PC-9 (cell line): ENCODE data around the gene KDM6A. TPM values are rescaled to one million over a fixed set of nuclear protein-coding genes. Genes with fewer than 3 reads are reported as not detected.
"Not testable (repeated sequence)": the region's sequence is repeated elsewhere in the genome, so short reads cannot be mapped to it uniquely, and the experiment has no call there.

Experiments used
- BruUV-seq: library from RNA; stranded (reverse); fragments of 400-500 nt; replicated peaks from 2 replicates; lab custom pipeline; 2021; lab: Mats Ljungman, UMichigan
- CTCF ChIA-PET: fragments of 300-600 bp; sonication (Branson Sonifier 250); formaldehyde crosslinking; loops from one replicate; lab custom pipeline; 2022; ENCODE audit warnings: antibody characterized with exemption; lab: Charles Lee
- POLR2A ChIA-PET: fragments of 300-600 bp; sonication (Branson Sonifier 250); formaldehyde crosslinking; loops from one replicate; lab custom pipeline; 2022; ENCODE audit warnings: antibody characterized with exemption; ENCODE audit not compliant: unreplicated experiment; lab: Charles Lee
- DNase-seq, 2 experiments: peaks; one replicate each; pipeline versions ENCODE4 v3.0.0 to v3.0.0-alpha.2; 2015 to 2022; ENCODE audit warnings: mixed read lengths in 1 of 2
- H2AFZ ChIP-seq: fragments of 200-600 bp; sonication (generic); 2 replicates; pipeline ENCODE4 v1.8.1; 2017; ENCODE audit warnings: antibody characterized with exemption
- H3F3A ChIP-seq: fragments of 200-600 bp; sonication (generic); 2 replicates; pipeline ENCODE4 v1.8.1; 2017; ENCODE audit warnings: antibody characterized with exemption, mild to moderate bottlenecking, low read depth; ENCODE audit not compliant: insufficient read depth
- H3K27ac ChIP-seq: fragments of 200-600 bp; sonication (generic); 2 replicates; pipeline ENCODE4 v1.6.1; 2016; ENCODE audit warnings: mixed run types
- H3K27me3 ChIP-seq: fragments of 200-600 bp; sonication (generic); 2 replicates; pipeline ENCODE4 v1.6.1; 2016; ENCODE audit warnings: low read depth, mixed run types; ENCODE audit not compliant: insufficient read depth
- H3K36me3 ChIP-seq: fragments of 200-600 bp; sonication (generic); 2 replicates; pipeline ENCODE4 v1.6.1; 2016; ENCODE audit warnings: low read depth, mixed run types
- H3K4me1 ChIP-seq: fragments of 200-600 bp; sonication (generic); replicated peaks from 2 replicates; pipeline ENCODE4 v1.6.1; 2016; ENCODE audit warnings: mixed run types; ENCODE audit not compliant: insufficient read depth
- H3K4me2 ChIP-seq: fragments of 200-600 bp; sonication (generic); 2 replicates; pipeline ENCODE4 v1.6.1; 2017; ENCODE audit warnings: mixed run types
- H3K4me3 ChIP-seq: fragments of 200-600 bp; sonication (generic); 2 replicates; pipeline ENCODE4 v1.6.1; 2016; ENCODE audit warnings: mixed run types
- H3K79me2 ChIP-seq: fragments of 200-600 bp; sonication (generic); 2 replicates; pipeline ENCODE4 v1.6.1; 2017; ENCODE audit warnings: low read depth, mixed run types
- H3K9me2 ChIP-seq: fragments of 200-600 bp; sonication (generic); 2 replicates; pipeline ENCODE4 v1.8.1; 2017; ENCODE audit warnings: mild to moderate bottlenecking; ENCODE audit not compliant: insufficient read depth
- H3K9me3 ChIP-seq: fragments of 200-600 bp; sonication (generic); 2 replicates; pipeline ENCODE4 v1.8.1; 2016; ENCODE audit warnings: low read depth; ENCODE audit not compliant: insufficient read depth
- H4K20me1 ChIP-seq: fragments of 200-600 bp; sonication (generic); 2 replicates; pipeline ENCODE4 v1.8.1; 2017; ENCODE audit not compliant: insufficient read depth
- EZH2 ChIP-seq: fragments of 200-600 bp; sonication (generic); IDR thresholded peaks from 2 replicates; pipeline ENCODE4 v1.8.0; 2017; ENCODE audit warnings: antibody characterized with exemption, low read depth
- intact Hi-C: fragments of 100-400 bp; cut with micrococcal nuclease; formaldehyde crosslinking; loops from one replicate; pipeline ENCODE4 v1.10.0; 2022; ENCODE audit not compliant: unreplicated experiment
- total RNA-seq: library from RNA; stranded (reverse); gene quantifications from 2 replicates; pipeline ENCODE4 v1.2.3, GENCODE V29; 2021
- TF ChIP-seq, protein P1 (sequence below): fragments of 200-600 bp; sonication (generic); conservative IDR thresholded peaks from 2 replicates; pipeline ENCODE4 v1.6.1; 2017; ENCODE audit warnings: mixed run types, antibody characterized with exemption, mild to moderate bottlenecking, moderate library complexity

Gene KDM6A
- total RNA-seq, 1 experiment from 2014 or later, result 20.5 TPM

DNA sequence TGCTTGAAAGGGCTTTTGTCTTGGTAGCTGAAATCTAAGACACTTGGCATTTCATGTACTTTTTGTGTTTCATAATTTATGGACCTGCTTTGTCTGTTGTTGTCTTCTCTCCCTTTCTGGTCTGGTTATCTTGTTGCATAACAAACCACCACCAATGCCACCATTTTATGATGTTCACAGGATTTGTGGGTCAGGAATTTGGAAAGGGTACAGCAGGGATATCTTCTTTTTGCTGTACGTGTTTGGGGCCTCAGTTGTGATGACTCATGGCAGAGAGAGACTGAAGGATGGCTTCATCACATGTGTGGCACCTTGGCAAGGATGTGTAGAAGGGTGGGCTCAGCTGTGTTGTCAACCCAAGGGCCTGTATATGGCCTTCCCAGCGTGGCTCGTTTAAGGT, 35.2 kb downstream of the KDM6A start:
- H3K79me2 ChIP-seq, result peaks cover 54% of the 10 kb centered on the region
- H3K9me2 ChIP-seq, result no peaks in the 10 kb centered on the region
- H3K27ac ChIP-seq, result no peak overlapping the region
- H2AFZ ChIP-seq, result no peak overlapping the region
- ChIA-PET POLR2A (no interaction called here), CTCF (interaction anchor here (0.5 kb wide), 1 partner anchor 893 kb away, joined by 6 read pairs; no protein-coding TSS in a partner anchor)
- no peak overlapping the region for H3K4me2 ChIP-seq
- no peak for DNase-seq
- intact Hi-C loops, result no loop called here
- BruUV-seq, result no TSS peak
- H4K20me1 ChIP-seq, result no peaks in the 10 kb centered on the region
- H3K4me3 ChIP-seq, result no peak overlapping the region
- no peaks in the 10 kb centered on the region for H3K36me3 ChIP-seq
- no peak for TF ChIP-seq EZH2
- TF ChIP-seq, protein P1, sequence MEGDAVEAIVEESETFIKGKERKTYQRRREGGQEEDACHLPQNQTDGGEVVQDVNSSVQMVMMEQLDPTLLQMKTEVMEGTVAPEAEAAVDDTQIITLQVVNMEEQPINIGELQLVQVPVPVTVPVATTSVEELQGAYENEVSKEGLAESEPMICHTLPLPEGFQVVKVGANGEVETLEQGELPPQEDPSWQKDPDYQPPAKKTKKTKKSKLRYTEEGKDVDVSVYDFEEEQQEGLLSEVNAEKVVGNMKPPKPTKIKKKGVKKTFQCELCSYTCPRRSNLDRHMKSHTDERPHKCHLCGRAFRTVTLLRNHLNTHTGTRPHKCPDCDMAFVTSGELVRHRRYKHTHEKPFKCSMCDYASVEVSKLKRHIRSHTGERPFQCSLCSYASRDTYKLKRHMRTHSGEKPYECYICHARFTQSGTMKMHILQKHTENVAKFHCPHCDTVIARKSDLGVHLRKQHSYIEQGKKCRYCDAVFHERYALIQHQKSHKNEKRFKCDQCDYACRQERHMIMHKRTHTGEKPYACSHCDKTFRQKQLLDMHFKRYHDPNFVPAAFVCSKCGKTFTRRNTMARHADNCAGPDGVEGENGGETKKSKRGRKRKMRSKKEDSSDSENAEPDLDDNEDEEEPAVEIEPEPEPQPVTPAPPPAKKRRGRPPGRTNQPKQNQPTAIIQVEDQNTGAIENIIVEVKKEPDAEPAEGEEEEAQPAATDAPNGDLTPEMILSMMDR, result no peak
- H3K27me3 ChIP-seq, result no peaks in the 10 kb centered on the region
- H3K9me3 ChIP-seq, result no peaks in the 10 kb centered on the region
- no peaks in the 10 kb centered on the region for H3K4me1 ChIP-seq
- H3F3A ChIP-seq, result no peaks in the 10 kb centered on the region

- CTCF ChIA-PET, result interaction anchor here (0.5 kb wide), 1 partner anchor 892 kb away, joined by 6 read pairs; no protein-coding TSS in a partner anchor
- BruUV-seq, result no TSS peak
- H3K4me3 ChIP-seq, result no peak overlapping the region
Observed at GRCh38 chrX:44908827-44909226, 35.8 kb downstream of the KDM6A start.

DNA sequence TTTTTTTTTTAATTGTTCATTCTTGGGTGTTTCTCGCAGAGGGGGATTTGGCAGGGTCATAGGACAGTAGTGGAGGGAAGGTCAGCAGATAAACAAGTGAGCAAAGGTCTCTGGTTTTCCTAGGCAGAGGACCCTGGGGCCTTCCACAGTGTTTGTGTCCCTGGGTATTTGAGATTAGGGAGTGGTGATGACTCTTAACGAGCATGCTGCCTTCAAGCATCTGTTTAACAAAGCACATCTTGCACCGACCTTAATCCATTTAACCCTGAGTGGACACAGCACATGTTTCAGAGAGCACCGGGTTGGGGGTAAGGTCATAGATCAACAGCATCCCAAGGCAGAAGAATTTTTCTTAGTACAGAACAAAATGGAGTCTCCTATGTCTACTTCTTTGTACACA, 37.5 kb downstream of the KDM6A start:
- CTCF ChIA-PET, H3K4me1 ChIP-seq, BruUV-seq, H4K20me1 ChIP-seq, H2AFZ ChIP-seq, H3K4me3 ChIP-seq, H3K36me3 ChIP-seq, H3K27ac ChIP-seq, H3K4me2 ChIP-seq, H3F3A ChIP-seq, H3K9me3 ChIP-seq, DNase-seq, intact Hi-C loops, H3K9me2 ChIP-seq, H3K27me3 ChIP-seq, POLR2A ChIA-PET: not testable (repeated sequence)
- H3K79me2 ChIP-seq, result peaks cover 34% of the 10 kb centered on the region

More at GRCh38 chrX:44908827-44909226, 35.8 kb downstream of the KDM6A start:
- no peak overlapping the region for H2AFZ ChIP-seq
- intact Hi-C loops, result no loop called here
- no peaks in the 10 kb centered on the region for H3K36me3 ChIP-seq
- H3K27ac ChIP-seq, result no peak overlapping the region
- no peak overlapping the region for H3K4me2 ChIP-seq
- TF ChIP-seq, protein P1, result no peak
- TF ChIP-seq EZH2, result no peak
- no peaks in the 10 kb centered on the region for H3K9me3 ChIP-seq
- no peaks in the 10 kb centered on the region for H3K27me3 ChIP-seq
- no peak for DNase-seq
- H3K4me1 ChIP-seq, result no peaks in the 10 kb centered on the region
- H3K79me2 ChIP-seq, result peaks cover 49% of the 10 kb centered on the region
- H3K9me2 ChIP-seq, result no peaks in the 10 kb centered on the region
- POLR2A ChIA-PET, result no interaction called here
- H3F3A ChIP-seq, result no peaks in the 10 kb centered on the region
- H4K20me1 ChIP-seq, result no peaks in the 10 kb centered on the region

DNA sequence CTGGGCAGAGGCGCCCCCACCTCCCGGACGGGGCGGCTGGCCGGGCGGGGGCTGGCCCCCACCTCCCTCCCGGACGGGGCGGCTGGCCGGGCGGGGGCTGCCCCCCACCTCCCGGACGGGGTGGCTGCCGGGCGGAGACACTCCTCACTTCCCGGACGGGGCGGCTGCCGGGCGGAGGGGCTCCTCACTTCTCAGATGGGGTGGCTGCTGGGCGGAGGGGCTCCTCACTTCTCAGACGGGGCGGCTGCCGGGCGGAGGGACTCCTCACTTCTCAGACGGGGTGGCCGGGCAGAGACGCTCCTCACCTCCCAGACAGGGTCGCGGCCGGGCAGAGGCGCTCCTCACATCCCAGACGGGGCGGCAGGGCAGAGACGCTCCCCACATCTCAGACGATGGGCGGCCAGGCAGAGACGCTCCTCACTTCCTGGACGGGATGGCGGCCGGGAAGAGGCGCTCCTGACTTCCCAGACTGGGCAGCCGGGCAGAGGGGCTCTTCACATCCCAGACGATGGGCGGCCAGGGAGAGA, 38.1 kb downstream of the KDM6A start:
- peaks cover 27% of the 10 kb centered on the region for H3K79me2 ChIP-seq
- POLR2A ChIA-PET, H3K9me2 ChIP-seq, H2AFZ ChIP-seq, DNase-seq, H3K4me3 ChIP-seq, H3K27ac ChIP-seq, H4K20me1 ChIP-seq, H3K27me3 ChIP-seq, CTCF ChIA-PET, H3K36me3 ChIP-seq, H3K4me1 ChIP-seq, H3K4me2 ChIP-seq, intact Hi-C loops, BruUV-seq, H3K9me3 ChIP-seq, H3F3A ChIP-seq: not testable (repeated sequence)
